ENCODE results near the gene TWSG1.
"Not testable (repeated sequence)": the region's sequence is repeated elsewhere in the genome, so short reads cannot be mapped to it uniquely, and the experiment has no call there.

TWSG1 gene

DNA sequence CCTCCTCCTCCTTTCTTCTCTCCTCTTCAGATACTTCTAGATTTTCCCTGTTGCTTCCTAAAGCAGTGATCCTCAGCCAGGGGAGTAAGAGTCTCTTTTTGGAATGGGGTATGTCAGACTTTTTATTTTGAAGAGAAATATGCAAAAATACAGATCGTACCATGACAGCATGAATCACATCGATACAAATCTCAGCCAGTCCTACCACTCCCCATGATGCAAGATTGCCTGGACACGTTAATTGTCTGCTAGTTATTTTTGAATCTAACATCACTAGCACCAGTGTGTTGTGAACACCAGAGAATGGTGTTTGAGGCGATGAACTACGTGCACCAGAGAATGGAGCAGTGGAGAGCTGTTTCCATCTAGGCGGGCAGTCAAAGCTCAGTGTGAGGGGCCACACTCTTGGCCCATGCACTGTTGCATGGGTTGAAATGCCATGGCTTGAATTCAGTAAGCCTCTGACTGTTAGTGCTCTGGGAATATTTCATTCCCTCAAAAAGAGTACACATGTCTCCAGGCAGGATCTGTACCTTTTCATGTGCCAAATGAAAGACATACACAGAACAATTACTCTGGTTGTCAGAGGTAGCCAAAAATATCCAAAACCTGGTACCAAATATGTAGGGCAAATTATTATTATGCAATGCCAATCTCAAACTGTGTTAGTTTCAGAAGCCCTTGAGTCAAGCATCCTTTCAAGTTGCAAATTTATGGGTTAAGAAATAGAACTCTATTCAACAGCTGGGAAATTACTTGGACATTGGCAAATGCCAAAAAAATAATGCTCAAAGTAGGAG lies 94.5 kb downstream of the TWSG1 start:
- no peak for DNase-seq

DNA sequence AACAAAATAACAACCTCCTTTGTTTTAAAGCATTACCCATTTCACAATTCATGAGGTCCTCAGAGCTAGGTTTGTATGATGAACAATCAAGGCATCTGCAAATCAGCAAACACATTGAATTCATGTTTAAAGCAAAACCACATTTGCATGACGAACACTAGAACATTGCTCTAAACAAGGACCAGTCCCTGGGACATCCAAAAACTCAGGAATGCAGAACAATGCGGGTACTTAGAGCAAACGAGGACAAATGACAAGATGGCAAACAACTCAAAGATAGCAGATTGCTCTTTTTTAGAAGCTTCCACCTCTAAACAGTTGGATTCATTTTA lies 95.1 kb downstream of the TWSG1 start:
- DNase-seq, result no peak

DNA sequence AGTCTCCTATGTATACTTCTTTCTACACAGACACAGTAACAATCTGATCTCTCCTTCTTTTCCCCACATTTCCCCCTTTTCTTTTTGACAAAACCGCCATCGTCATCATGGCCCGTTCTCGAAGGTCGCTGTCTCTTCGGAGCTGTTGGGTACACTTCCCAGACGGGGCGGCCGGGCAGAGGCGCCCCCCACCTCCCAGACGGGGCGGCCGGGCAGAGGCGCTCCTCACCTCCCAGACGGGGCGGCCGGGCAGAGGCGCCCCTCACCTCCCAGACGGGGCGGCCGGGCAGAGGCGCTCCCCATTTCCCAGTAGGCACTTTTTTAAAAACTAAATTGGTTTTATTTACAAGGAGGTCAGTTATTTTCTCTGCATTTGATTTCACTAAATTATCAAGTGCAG lies 95.7 kb downstream of the TWSG1 start:
- DNase-seq, result not testable (repeated sequence)

DNA sequence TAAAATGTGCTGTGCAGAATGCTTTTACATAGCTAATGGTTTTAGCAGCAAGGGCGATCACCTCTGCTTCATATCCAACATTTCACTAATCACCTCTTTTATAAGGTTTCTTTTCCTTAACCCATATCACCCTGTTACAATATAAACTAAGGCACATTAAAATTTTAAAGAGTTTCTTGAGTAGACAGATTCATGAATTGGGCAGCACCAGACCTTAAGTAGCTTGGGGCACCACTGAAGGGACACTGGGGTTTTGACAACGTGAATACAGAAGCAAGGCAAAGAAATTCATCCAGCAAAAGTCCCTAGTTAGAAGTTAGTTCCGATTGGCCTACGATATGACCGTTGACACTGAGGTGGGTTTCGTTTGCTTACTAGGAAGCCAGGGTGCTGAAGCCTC lies 96.7 kb downstream of the TWSG1 start:
- no peak for DNase-seq

DNA sequence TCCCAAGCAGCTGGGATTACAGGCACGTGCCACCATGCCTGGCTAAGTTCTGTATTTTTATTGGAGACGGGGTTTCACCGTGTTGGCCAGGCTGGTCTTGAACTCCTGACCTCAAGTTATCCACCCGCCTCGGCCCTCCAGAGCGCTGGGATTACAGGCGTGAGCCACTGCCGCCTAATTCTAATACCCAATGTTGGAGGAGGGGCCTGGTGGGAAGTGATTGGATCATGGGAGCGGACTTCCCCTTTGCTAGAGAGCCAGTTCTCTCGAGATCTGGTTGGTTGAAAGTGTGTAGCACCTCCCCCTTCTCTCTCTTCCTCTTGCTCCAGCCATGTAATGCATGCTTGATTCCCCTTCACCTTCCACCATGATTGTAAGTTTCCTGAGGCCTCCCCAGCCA lies 98.5 kb downstream of the TWSG1 start:
- DNase-seq, result not testable (repeated sequence)

DNA sequence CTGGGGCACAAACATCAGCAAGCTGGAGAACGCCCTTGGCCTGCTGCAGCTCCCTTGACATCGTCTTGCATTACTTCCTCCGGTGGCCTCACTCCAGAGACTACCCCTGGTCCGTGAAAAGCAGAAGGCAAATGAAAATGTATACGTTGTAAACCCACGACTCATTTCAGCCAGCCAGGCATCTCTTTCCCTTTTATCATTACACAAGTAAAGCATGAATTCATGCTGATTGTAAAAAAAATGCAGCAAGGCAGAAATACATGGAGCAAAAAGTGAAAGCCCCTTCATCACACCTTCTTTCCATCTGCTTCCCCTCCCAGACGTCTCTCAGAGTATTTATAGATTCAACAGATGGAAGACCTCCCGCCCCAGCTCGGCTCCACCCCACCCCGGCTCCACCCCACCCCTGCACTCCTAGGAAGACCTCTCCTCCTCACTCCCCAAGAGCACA lies 99.1 kb downstream of the TWSG1 start:
- no peak for DNase-seq

DNA sequence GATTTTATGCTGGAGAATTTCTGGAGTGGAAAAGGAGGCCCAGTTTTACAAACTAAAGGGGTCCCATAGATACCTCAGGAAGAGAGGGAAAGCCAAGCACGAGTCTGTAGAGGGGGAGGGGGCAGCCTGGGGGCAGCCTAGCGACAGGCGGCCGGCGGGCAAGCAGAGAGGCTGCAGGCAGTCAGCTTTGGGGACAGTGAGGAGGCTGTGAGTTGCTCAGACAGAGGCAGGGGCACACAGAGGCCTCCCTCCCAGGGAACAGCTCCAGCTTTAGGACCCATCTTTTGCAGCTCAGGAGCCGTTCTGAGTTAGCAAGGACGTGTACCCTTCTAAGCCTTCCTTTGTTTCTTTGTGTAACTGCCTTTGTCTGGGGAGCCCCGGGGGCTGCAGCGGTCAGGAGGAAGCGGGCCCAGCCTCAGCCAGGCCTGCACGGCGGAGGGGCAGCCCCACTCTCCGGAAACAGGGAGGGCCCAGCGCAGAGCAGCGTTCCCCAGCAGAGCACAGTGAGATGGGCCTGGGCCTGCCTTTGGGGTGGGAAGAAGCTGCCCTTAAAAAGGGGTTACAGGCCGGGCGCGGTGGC lies 99.6 kb downstream of the TWSG1 start:
- DNase-seq, result no peak

DNA sequence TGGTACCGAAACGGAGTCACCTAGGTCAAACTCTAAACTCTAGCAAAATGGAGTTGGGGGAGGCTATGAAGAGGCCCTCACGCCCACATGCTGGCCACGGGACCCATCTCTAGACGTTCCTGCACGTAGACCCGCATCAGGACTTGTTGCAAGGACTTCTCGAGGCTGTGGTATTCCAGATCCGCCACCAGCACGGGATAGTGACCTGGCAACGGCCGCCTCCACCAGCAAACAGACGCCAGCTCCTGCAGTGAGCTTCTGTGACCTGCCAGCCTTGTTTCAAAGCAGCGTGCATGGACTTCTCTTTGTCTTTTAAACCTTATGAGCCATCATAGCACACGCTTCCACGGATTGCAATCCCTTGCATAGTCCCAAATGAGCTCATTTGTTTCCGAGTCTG lies 100.5 kb downstream of the TWSG1 start:
- no peak for DNase-seq

DNA sequence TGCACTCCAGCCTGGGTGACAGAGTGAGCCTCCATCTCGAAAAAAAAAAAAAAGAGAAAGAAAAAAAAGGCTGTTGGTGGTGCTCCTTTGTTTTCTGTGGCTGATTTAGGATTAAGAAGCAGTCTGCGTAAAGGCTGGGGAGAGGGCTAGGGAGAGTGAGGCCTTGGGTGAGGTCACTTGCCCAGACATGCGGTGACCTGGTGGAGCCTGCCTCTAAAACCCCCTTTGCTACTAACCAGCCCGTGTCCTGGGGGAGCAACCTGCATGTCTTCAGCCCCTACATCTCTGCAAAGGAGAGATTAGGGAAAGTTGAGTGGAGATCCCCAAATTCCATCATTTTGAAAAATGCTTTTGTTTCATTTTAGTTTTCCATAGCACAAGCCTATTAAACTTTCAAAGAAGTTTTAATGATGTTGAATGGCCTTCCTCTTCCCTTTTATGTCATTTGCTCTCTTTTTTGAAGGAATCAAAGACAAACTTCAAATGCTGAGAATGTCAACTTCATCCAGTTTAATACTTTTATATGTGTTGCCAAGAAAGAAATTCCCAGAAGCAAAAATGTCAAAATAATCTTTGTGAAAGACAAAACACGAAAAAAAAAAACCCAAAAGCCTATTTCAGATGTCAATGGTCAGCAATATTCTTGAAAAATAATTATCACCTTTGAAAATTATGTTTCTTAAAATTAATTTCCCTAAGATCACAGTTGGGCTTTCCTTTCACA lies 101.8 kb downstream of the TWSG1 start:
- DNase-seq, result no peak

DNA sequence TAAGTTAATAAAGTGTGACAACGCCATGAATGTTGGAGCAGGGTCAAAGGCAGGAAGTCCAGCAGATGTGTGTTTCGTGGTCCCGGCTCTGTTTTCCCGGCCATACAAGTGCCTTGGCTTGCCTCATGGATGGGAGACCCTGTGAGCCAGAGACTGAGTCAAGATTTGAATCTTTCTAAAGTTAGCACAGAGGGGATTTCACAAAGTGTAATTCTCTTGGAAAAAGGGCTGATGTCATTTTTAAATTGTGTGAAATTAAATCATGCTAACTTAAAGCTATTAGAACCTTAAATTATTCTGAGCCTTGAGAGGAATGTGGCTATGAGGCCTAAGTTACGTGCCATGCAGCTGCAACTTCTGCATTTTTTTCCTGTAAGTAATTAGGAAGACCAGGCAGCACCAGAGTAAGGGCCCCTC lies 102.5 kb downstream of the TWSG1 start:
- DNase-seq, result no peak

DNA sequence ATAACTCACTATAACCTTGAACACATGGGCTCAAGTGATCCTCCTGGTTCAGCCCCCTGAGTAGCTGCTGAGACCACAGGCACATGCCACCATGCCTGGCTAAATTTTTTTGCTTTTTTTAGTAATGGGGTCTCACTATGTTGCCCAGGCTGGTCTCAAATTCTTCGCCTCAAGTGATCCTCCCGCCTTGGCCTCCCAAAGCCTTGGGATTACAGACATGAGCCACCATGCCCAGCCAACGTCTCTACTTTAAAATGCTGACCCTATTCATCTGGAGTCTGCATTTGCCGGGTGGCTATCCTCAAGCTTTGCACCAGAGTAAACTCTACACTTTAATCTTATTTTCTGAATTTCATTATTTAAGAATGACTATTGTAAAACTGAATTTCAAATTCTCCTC lies 103.1 kb downstream of the TWSG1 start:
- DNase-seq, result no peak

DNA sequence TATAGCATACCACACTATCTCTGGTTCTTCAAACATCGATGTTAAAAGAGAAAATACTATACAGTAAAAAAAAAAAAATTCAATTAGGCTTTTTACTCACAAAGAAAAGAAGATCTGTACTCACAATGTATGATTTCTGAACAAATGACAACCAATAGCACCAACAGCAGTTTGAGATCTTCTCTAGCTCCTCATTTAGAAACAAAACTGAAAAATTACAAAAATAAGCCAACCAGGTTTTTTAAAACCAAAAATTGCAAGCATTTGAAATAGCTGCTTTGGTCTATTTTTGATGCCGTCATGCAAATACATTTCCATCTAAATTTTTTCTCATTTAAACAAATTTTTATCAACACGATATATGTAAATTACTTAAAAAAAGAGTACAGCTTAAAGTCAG lies 106.5 kb downstream of the TWSG1 start:
- DNase-seq, result no peak

DNA sequence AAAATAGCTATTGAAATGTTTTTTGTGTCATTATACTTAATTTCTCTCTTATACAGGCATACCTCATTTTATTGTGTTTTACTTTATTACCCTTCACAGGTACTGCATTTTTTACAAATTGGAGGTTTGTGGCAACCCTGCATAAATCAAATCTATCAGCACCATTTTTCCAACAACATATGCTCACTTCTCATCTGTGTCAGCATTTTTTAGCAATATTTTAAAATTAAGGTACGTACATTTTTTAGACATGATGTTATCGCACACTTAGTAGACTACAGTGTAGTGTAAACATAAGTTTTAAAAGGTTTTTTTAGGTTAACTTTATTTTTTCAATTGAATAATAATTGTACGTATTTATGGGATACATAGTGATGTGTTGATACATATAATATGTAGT lies 110.0 kb downstream of the TWSG1 start:
- DNase-seq, result no peak

DNA sequence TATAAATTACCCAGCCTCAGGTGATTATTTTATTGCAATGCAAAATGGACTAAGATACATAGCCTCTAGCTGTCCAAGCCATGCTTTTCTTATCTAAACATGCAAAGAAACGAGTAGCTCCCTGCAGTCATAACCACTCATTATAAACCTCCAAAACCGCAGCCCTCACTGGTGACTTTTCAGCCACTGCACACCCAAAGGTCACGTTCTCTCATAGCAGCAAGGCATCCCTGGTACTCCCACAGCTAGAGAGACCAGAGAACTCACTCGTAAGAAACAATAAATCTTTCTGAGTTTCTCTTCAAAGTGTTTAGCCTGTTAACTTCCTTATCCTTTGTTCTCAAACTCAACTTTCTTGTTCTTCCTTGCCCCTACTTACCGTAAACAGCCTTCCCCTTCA lies 112.3 kb downstream of the TWSG1 start:
- no peak for DNase-seq

DNA sequence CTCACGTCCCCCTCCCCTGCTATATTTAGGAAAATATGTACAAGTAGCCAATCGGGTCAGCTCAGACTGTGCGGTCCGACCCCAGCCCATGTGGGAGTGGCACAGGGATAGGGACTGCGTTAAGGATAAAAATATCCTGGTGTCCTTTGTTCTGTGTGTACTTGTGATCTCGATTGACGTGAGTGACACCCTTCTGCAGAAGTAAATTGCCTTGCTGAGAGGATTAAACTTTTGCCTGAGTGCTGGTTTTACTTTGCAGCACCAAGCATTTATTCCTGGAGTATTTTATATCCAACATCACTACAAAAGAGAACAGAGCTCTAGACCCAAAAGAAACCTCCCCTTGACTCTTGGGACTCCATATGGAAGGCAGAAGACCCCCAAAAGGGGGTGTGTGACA lies 112.8 kb downstream of the TWSG1 start:
- DNase-seq, result no peak

DNA sequence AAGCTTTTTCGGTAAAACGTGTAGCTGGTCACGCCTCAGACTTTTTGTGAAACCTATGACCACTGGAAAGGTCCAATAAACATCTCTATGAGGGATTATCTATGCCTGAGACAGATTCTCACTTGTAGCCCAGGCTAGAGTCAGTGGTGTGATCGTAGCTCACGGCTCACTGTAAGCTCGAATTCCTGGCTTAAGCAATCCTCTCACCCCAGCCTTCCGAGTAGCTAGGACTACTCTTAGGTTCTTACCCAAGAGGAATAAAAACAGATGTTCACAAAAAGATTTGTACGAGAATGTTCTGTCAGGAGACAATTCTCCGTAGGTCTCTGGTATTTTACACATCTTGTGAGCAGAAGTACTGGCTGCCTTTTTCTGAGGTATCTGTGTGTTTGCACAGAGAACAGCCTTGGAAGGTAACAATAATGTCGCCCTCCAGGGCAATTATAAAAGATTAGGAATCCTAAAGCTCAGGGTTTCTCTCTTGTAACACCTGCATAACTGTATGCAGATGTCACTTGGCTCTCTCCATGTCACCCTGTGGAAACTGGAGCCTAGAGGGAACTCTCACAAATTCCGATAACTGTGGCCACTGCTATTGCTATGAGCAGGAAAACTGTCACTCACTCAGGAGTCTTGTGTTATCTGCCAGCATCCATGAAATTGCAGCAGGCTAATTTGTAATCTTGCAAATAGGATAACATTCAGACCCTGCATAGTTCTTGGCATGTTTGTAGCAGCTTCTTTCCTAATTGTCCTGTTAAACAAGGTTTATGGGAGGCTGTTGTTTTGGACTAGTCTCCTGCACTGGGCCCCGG lies 115.2 kb downstream of the TWSG1 start:
- no peak for DNase-seq

DNA sequence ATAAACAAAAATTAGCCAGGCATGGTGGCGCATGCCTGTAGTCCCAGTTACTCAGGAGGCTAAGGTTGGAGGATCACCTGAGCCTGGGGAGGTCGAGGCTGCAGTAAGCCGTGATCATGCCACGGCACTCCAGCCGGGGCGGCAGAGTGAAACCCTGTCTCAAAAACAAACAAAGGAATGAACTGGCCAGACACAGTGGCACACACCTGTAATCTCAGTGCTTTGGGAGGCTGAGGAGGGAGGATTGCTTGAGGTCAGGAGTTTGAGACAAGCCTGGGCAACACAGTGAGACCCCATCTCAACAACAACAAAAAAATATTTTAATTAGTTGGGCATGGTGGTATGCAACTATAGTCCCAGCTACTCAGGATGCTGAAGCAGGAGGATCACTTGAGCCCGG lies 116.3 kb downstream of the TWSG1 start:
- DNase-seq, result not testable (repeated sequence)
